PC-3 (cell line): ENCODE measurements around the gene TST. TPM values are rescaled to one million over a fixed set of nuclear protein-coding genes. Genes with fewer than 3 reads are reported as not detected.

Experiments
- ATAC-seq: fragments of 200-7000 bp; cut with Tn5 transposase; 2 replicates; pipeline ENCODE4 v1.9.1; 2020; ENCODE audit warnings: mild to moderate bottlenecking, moderate library complexity
- BruUV-seq: library from RNA; stranded (reverse); fragments of 400-500 nt; replicated peaks from 2 replicates; lab custom pipeline; 2021; lab: Mats Ljungman, UMichigan
- CTCF ChIA-PET: fragments of 300-600 bp; sonication (Branson Sonifier 250); formaldehyde crosslinking; loops from one replicate; lab custom pipeline; 2022; ENCODE audit warnings: antibody characterized with exemption; lab: Charles Lee
- POLR2A ChIA-PET: fragments of 300-600 bp; sonication (Branson Sonifier 250); formaldehyde crosslinking; loops from one replicate; lab custom pipeline; 2022; ENCODE audit warnings: antibody characterized with exemption; ENCODE audit not compliant: unreplicated experiment; lab: Charles Lee
- DNase-seq: peaks from one replicate; pipeline ENCODE4 v3.0.0-alpha.2; 2015
- H2AFZ ChIP-seq: fragments of 300-600 bp; sonication (generic); 2 replicates; pipeline ENCODE4 v1.6.0; 2016; ENCODE audit warnings: antibody characterized with exemption, low read length
- H3F3A ChIP-seq: fragments of 300-600 bp; sonication (generic); one replicate; pipeline ENCODE4 v1.6.0; 2017; ENCODE audit warnings: antibody characterized with exemption, low read length, control low read depth, mild to moderate bottlenecking; ENCODE audit not compliant: unreplicated experiment
- H3K27ac ChIP-seq: fragments of 300-600 bp; sonication (generic); 2 replicates; pipeline ENCODE4 v1.5.1; 2016; ENCODE audit warnings: mild to moderate bottlenecking, low read length
- H3K27me3 ChIP-seq: fragments of 300-600 bp; sonication (generic); 2 replicates; pipeline ENCODE4 v1.6.1; 2016; ENCODE audit warnings: low read length, mixed read lengths
- H3K36me3 ChIP-seq: fragments of 300-600 bp; sonication (generic); 2 replicates; pipeline ENCODE4 v1.6.1; 2016; ENCODE audit warnings: low read depth, mixed run types, low read length, mixed read lengths
- H3K4me1 ChIP-seq: fragments of 300-600 bp; sonication (generic); 2 replicates; pipeline ENCODE4 v1.5.1; 2016; ENCODE audit warnings: low read length; ENCODE audit not compliant: insufficient read depth
- H3K4me2 ChIP-seq: fragments of 300-600 bp; sonication (generic); 2 replicates; pipeline ENCODE4 v1.6.0; 2016; ENCODE audit warnings: low read length
- H3K4me3 ChIP-seq: fragments of 300-600 bp; sonication (generic); 2 replicates; pipeline ENCODE4 v1.5.1; 2016; ENCODE audit warnings: mild to moderate bottlenecking, low read length, mixed read lengths
- H3K79me2 ChIP-seq: fragments of 300-600 bp; sonication (generic); 2 replicates; pipeline ENCODE4 v1.6.1; 2017; ENCODE audit warnings: low read length, mixed read lengths
- H3K9ac ChIP-seq: fragments of 300-600 bp; sonication (generic); 2 replicates; pipeline ENCODE4 v1.6.0; 2016; ENCODE audit warnings: mild to moderate bottlenecking, low read length
- H3K9me2 ChIP-seq: fragments of 300-600 bp; sonication (generic); replicated peaks from 2 replicates; pipeline ENCODE4 v1.6.1; 2016; ENCODE audit warnings: mixed run types, low read length, mixed read lengths
- H3K9me3 ChIP-seq: fragments of 300-600 bp; sonication (generic); 2 replicates; pipeline ENCODE4 v1.6.1; 2016; ENCODE audit warnings: low read length, mixed read lengths
- H4K20me1 ChIP-seq: fragments of 300-600 bp; sonication (generic); 2 replicates; pipeline ENCODE4 v1.6.1; 2016; ENCODE audit warnings: low read length, mixed read lengths
- CTCF ChIP-seq: fragments of 300-600 bp; sonication (generic); conservative IDR thresholded peaks from 2 replicates; pipeline ENCODE4 v1.5.1; 2017; ENCODE audit warnings: antibody characterized with exemption, low read depth, mild to moderate bottlenecking, low read length
- EZH2 ChIP-seq: fragments of 300-600 bp; sonication (generic); IDR thresholded peaks from one replicate; pipeline ENCODE4 v1.6.1; 2017; ENCODE audit warnings: antibody characterized with exemption, mild to moderate bottlenecking, low read length; ENCODE audit not compliant: unreplicated experiment
- EZH2phosphoT487 ChIP-seq: fragments of 300-600 bp; sonication (generic); IDR thresholded peaks from 2 replicates; pipeline ENCODE4 v1.6.1; 2018; ENCODE audit warnings: mild to moderate bottlenecking, antibody characterized with exemption, low read length, borderline replicate concordance
- intact Hi-C: fragments of 100-400 bp; cut with micrococcal nuclease; formaldehyde crosslinking; loops from 2 replicates; pipeline ENCODE4 v1.9.0; 2023
- total RNA-seq: library from RNA; depleted of rRNA; stranded (reverse); fragments of >200 nt; gene quantifications from 2 replicates; pipeline ENCODE4 v1.2.3, GENCODE V29; 2014

Gene TST
- total RNA-seq, 1 experiment from 2014 or later: 35.9 TPM

- no peaks in the 10 kb centered on the region for H3F3A ChIP-seq
- no peak overlapping the region for H2AFZ ChIP-seq
- H3K4me3 ChIP-seq: no peak overlapping the region
- H3K27me3 ChIP-seq: no peaks in the 10 kb centered on the region
- H3K4me2 ChIP-seq: no peak overlapping the region
- TF ChIP-seq EZH2phosphoT487 (no peak), EZH2 (no peak), CTCF (no peak)
- no peaks in the 10 kb centered on the region; the same call in 1 of the 2 replicates for H3K36me3 ChIP-seq
- DNase-seq: no peak
- H3K27ac ChIP-seq: no peak overlapping the region
- ChIA-PET POLR2A (no interaction called here), CTCF (interaction anchor here (0.6 kb wide), 1 partner anchor 1695 kb away, joined by 4 read pairs; no protein-coding TSS in a partner anchor)
- BruUV-seq: no TSS peak
- ATAC-seq: no peak
- no peaks in the 10 kb centered on the region for H3K79me2 ChIP-seq
- H4K20me1 ChIP-seq: no peaks in the 10 kb centered on the region
- no peak overlapping the region for H3K9ac ChIP-seq
- no peaks in the 10 kb centered on the region for H3K9me2 ChIP-seq
- no peaks in the 10 kb centered on the region for H3K4me1 ChIP-seq
- intact Hi-C loops: no loop called here
- no peaks in the 10 kb centered on the region for H3K9me3 ChIP-seq
Observed at GRCh38 chr22:36981247-36981775, 37.9 kb downstream of the TST start.

DNA sequence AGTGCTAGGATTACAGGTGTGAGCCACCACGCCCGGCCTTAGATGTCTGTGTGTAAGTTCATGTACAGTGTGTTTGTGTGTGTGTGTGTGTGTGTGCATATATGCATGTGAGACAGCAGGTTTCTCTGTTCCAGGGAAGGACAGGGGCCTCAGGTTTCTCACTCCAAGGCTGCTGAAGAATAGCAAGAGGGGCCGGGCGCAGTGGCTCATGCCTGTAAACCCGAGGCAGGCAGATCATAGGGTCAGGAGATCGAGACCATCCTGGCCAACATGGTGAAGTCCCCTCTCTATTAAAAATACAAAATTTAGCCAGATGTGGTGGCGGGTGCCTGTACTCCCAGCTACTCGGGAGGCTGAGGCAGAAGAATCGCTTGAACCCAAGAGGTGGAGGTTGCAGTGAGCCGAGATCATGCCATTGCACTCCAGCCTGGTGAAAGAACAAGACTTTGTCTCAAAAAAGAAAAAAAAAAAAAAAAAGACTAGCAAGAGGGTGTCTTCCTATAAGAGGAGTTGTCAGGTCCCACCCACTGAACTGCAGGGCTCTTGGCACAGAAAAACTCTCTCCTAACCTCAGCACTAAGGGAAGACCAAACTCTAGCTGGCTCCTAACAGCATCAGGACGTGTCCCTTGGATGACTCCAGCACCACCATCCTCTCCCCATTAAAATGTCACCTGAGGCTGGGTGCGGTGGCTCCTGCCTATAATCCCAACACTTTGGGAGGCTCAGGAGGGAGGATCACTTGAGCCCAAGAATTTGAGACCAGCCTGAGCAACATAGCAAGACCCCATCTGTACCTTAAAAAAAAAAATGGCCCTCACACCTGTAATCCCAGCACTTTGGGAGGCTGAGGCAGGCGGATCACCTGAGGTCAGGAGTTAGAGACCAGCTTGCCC lies 40.0 kb downstream of the TST start:
- H3K9me3 ChIP-seq: no peaks in the 10 kb centered on the region
- no TSS peak for BruUV-seq
- no peaks in the 10 kb centered on the region for H3F3A ChIP-seq
- no peak overlapping the region for H2AFZ ChIP-seq
- H3K9me2 ChIP-seq: no peaks in the 10 kb centered on the region
- no peak overlapping the region for H3K9ac ChIP-seq
- H3K4me1 ChIP-seq: no peaks in the 10 kb centered on the region
- no peaks in the 10 kb centered on the region for H3K36me3 ChIP-seq
- no peaks in the 10 kb centered on the region for H3K79me2 ChIP-seq
- POLR2A ChIA-PET: no interaction called here
- no peaks in the 10 kb centered on the region for H3K27me3 ChIP-seq
- DNase-seq: no peak
- no peak for ATAC-seq
- no peaks in the 10 kb centered on the region for H4K20me1 ChIP-seq
- no peak overlapping the region for H3K4me3 ChIP-seq
- no peak overlapping the region for H3K27ac ChIP-seq
- intact Hi-C loops: loop anchor here (2.0 to 5.0 kb wide), 2 partner anchors 197 to 432 kb away; no protein-coding TSS in a partner anchor
- no peak overlapping the region for H3K4me2 ChIP-seq
- TF ChIP-seq EZH2 (no peak), EZH2phosphoT487 (no peak), CTCF (no peak)
- CTCF ChIA-PET: interaction anchor here (0.7 kb wide), 1 partner anchor 36 kb away, joined by 6 read pairs; no protein-coding TSS in a partner anchor
